Measurements from ENCODE around the gene SLC17A1.

Gene SLC17A1

GRCh38 chr6:25831532-25832306, at the start of gene SLC17A1:
Gene SLC17A1 (minus strand): TSS chr6:25832052. CDS start chr6:25830557, 1,495 bp downstream.
- DNase-seq, result no peak

- no peak for DNase-seq
Measured at GRCh38 chr6:25880601-25881000, 48.7 kb upstream of the SLC17A1 start.

GRCh38 chr6:25878721-25879322, 47.0 kb upstream of the SLC17A1 start:
- no peak for DNase-seq

GRCh38 chr6:25875926-25876602, 44.2 kb upstream of the SLC17A1 start:
- no peak for DNase-seq

GRCh38 chr6:25875563-25875905, 43.7 kb upstream of the SLC17A1 start:
- DNase-seq, result no peak

- no peak for DNase-seq
Measured at GRCh38 chr6:25874822-25875562, 43.1 kb upstream of the SLC17A1 start.

GRCh38 chr6:25874118-25874517, 42.3 kb upstream of the SLC17A1 start, which contains the start of gene SLC17A3:
Gene SLC17A3 (minus strand): TSS chr6:25874243. CDS start chr6:25868387, 5,856 bp downstream.
- DNase-seq, result no peak

GRCh38 chr6:25872814-25873213, 41.0 kb upstream of the SLC17A1 start:
- DNase-seq, result no peak

- no peak for DNase-seq
Measured at GRCh38 chr6:25869840-25870239, 38.0 kb upstream of the SLC17A1 start.

GRCh38 chr6:25868436-25869183, 36.8 kb upstream of the SLC17A1 start:
- DNase-seq, result no peak

- DNase-seq, result no peak
Measured at GRCh38 chr6:25866011-25866410, 34.2 kb upstream of the SLC17A1 start.

- DNase-seq, result no peak
Measured at GRCh38 chr6:25863360-25863759, 31.5 kb upstream of the SLC17A1 start.

GRCh38 chr6:25862199-25862598, 30.3 kb upstream of the SLC17A1 start:
- DNase-seq, result no peak

GRCh38 chr6:25852756-25853155, 20.9 kb upstream of the SLC17A1 start:
- no peak for DNase-seq

GRCh38 chr6:25851961-25852360, 20.1 kb upstream of the SLC17A1 start:
- DNase-seq, result no peak

GRCh38 chr6:25844518-25844917, 12.7 kb upstream of the SLC17A1 start:
- no peak for DNase-seq

GRCh38 chr6:25842526-25842925, 10.7 kb upstream of the SLC17A1 start:
- no peak for DNase-seq

GRCh38 chr6:25835442-25836283, 3.8 kb upstream of the SLC17A1 start:
- DNase-seq, result no peak

- no peak for DNase-seq
Measured at GRCh38 chr6:25834950-25835349, 3.1 kb upstream of the SLC17A1 start.

- DNase-seq, result no peak
Measured at GRCh38 chr6:25833136-25833535, 1.3 kb upstream of the SLC17A1 start.

GRCh38 chr6:25832670-25833069, 818 bp upstream of the SLC17A1 start:
- DNase-seq, result no peak

GRCh38 chr6:25832307-25832662, 433 bp upstream of the SLC17A1 start:
- DNase-seq, result no peak
